GM12878 (cell line): ENCODE results near the gene PACS1.

ENCODE experiments used
- BMI1 ChIP-seq: fragments of 450-650 bp; IDR thresholded peaks from 2 replicates; pipeline ENCODE4 v1.6.1; 2016; ENCODE audit warnings: mild to moderate bottlenecking, moderate library complexity, borderline replicate concordance
- POLR2A ChIP-seq: IDR thresholded peaks from 2 replicates; pipeline ENCODE4 v1.6.1; 2011; ENCODE audit warnings: low read depth, mild to moderate bottlenecking, low read length

- TF ChIP-seq BMI1 (no peak), POLR2A (no peak)
Observed at GRCh38 chr11:66076561-66076960, 6.5 kb downstream of the PACS1 start.
